HEK293 (cell line): ENCODE data around the gene MELTF.

Experiments
- CTCF ChIA-PET: fragments of 350-600 bp; formaldehyde crosslinking; extraction: SDS; loops from one replicate; lab custom pipeline; 2021; ENCODE audit warnings: antibody characterized with exemption; lab: Yijun Ruan, JAX
- POLR2A ChIA-PET: fragments of 300-600 bp; formaldehyde crosslinking; extraction: SDS; loops from one replicate; lab custom pipeline; 2020; ENCODE audit warnings: antibody characterized with exemption, inconsistent platforms; lab: Yijun Ruan, JAX
- H3K27ac ChIP-seq: fragments of 200-500 bp; sonication (Bioruptor generic); 2 replicates; pipeline ENCODE4 v1.5.1; 2014; ENCODE audit warnings: low read depth, low read length, control low read depth, inconsistent platforms; ENCODE audit errors: extremely low read depth
- H3K36me3 ChIP-seq, 2 experiments: fragments of 200-500 bp in 1 of 2; sonication (Bioruptor generic) in 1 of 2; 1 replicate in 1 of 2; 2 replicates in 1 of 2; pipeline ENCODE4 v1.5.1; 2014 to 2017; ENCODE audit warnings: inconsistent platforms in 2 of 2, low read length in 2 of 2; ENCODE audit not compliant: control insufficient read depth in 2 of 2, insufficient read depth in 1 of 2
- H3K4me1 ChIP-seq: fragments of 200-500 bp; sonication (Bioruptor generic); 2 replicates; pipeline ENCODE4 v1.5.1; 2014; ENCODE audit warnings: mild to moderate bottlenecking, low read length, inconsistent platforms; ENCODE audit not compliant: control insufficient read depth, insufficient read depth
- H3K4me3 ChIP-seq: 2 replicates; pipeline ENCODE4 v1.5.1; 2011; ENCODE audit warnings: low read depth, mild to moderate bottlenecking, control low read depth, low read length, moderate library complexity
- H3K9me3 ChIP-seq: fragments of 200-500 bp; sonication (Bioruptor generic); 2 replicates; pipeline ENCODE4 v1.5.1; 2014; ENCODE audit warnings: low read depth, low read length, inconsistent platforms; ENCODE audit not compliant: control insufficient read depth, insufficient read depth
- GLI2 ChIP-seq: fragments of 450-650 bp; formaldehyde crosslinking; IDR thresholded peaks from 2 replicates; pipeline ENCODE4; 2017; ENCODE audit warnings: missing biosample characterization, missing genetic modification characterization, low read depth, borderline replicate concordance
- IKZF3 ChIP-seq: fragments of 450-650 bp; IDR thresholded peaks from 2 replicates; pipeline ENCODE4 v1.5.0; 2018; ENCODE audit warnings: missing biosample characterization, mild to moderate bottlenecking, missing genetic modification characterization, moderate library complexity
- KLF7 ChIP-seq: fragments of 450-650 bp; formaldehyde crosslinking; IDR thresholded peaks from 2 replicates; pipeline ENCODE4 v1.5.1; 2016; ENCODE audit warnings: missing biosample characterization, missing genetic modification characterization, borderline replicate concordance
- MYNN ChIP-seq: fragments of 450-650 bp; formaldehyde crosslinking; IDR thresholded peaks from 2 replicates; pipeline ENCODE4 v1.5.1; 2016; ENCODE audit warnings: missing biosample characterization, missing genetic modification characterization, borderline replicate concordance
- OVOL3 ChIP-seq: fragments of 450-650 bp; formaldehyde crosslinking; IDR thresholded peaks from 2 replicates; pipeline ENCODE4 v1.5.1; 2016; ENCODE audit warnings: missing biosample characterization, missing genetic modification characterization
- RBAK ChIP-seq: fragments of 450-650 bp; formaldehyde crosslinking; IDR thresholded peaks from 2 replicates; pipeline ENCODE4 v1.5.1; 2016; ENCODE audit warnings: missing biosample characterization, missing genetic modification characterization
- SP2 ChIP-seq: fragments of 450-650 bp; formaldehyde crosslinking; IDR thresholded peaks from 2 replicates; pipeline ENCODE4 v1.5.1; 2016; ENCODE audit warnings: missing biosample characterization, missing genetic modification characterization
- TRIM28 ChIP-seq: IDR thresholded peaks from 2 replicates; pipeline ENCODE4 v1.6.1; 2011; ENCODE audit warnings: low read length, control low read depth, borderline replicate concordance
- ZBTB8A ChIP-seq: fragments of 450-650 bp; formaldehyde crosslinking; IDR thresholded peaks from 2 replicates; pipeline ENCODE4 v1.5.1; 2016; ENCODE audit warnings: missing biosample characterization, missing genetic modification characterization
- ZEB2 ChIP-seq: fragments of 450-650 bp; formaldehyde crosslinking; IDR thresholded peaks from 2 replicates; pipeline ENCODE4 v1.5.1; 2016; ENCODE audit warnings: missing biosample characterization, missing genetic modification characterization
- ZNF121 ChIP-seq: fragments of 450-650 bp; formaldehyde crosslinking; IDR thresholded peaks from 2 replicates; pipeline ENCODE4 v1.5.1; 2016; ENCODE audit warnings: missing biosample characterization, missing genetic modification characterization
- ZNF221 ChIP-seq: fragments of 450-650 bp; formaldehyde crosslinking; IDR thresholded peaks from 2 replicates; pipeline ENCODE4 v1.5.1; 2017; ENCODE audit warnings: missing biosample characterization, missing genetic modification characterization, borderline replicate concordance
- ZNF335 ChIP-seq: fragments of 450-650 bp; formaldehyde crosslinking; conservative IDR thresholded peaks from 2 replicates; pipeline ENCODE4 v1.5.1; 2016; ENCODE audit warnings: missing biosample characterization, missing genetic modification characterization
- ZNF404 ChIP-seq: fragments of 450-650 bp; formaldehyde crosslinking; IDR thresholded peaks from 2 replicates; pipeline ENCODE4 v1.5.1; 2017; ENCODE audit warnings: missing biosample characterization, missing genetic modification characterization
- ZNF423 ChIP-seq: fragments of 450-650 bp; formaldehyde crosslinking; IDR thresholded peaks from 2 replicates; pipeline ENCODE4 v1.5.1; 2016; ENCODE audit warnings: missing biosample characterization, missing genetic modification characterization
- ZNF670 ChIP-seq: fragments of 450-650 bp; formaldehyde crosslinking; IDR thresholded peaks from 2 replicates; pipeline ENCODE4 v1.5.1; 2016; ENCODE audit warnings: missing biosample characterization, missing genetic modification characterization, low read depth
- ZNF707 ChIP-seq: fragments of 450-650 bp; formaldehyde crosslinking; IDR thresholded peaks from 2 replicates; pipeline ENCODE4 v1.5.1; 2016; ENCODE audit warnings: missing biosample characterization, missing genetic modification characterization
- ZNF843 ChIP-seq: fragments of 450-650 bp; formaldehyde crosslinking; IDR thresholded peaks from 2 replicates; pipeline ENCODE4 v1.5.1; 2016; ENCODE audit warnings: missing biosample characterization, missing genetic modification characterization
- TF ChIP-seq, protein P1 (sequence below): fragments of 450-650 bp; formaldehyde crosslinking; IDR thresholded peaks from 2 replicates; pipeline ENCODE4 v1.5.1; 2016; ENCODE audit warnings: missing biosample characterization, missing genetic modification characterization
- TF ChIP-seq, protein P2 (sequence below): fragments of 450-650 bp; formaldehyde crosslinking; IDR thresholded peaks from 2 replicates; pipeline ENCODE4 v1.5.1; 2017; ENCODE audit warnings: missing biosample characterization, missing genetic modification characterization
- TF ChIP-seq, protein P3 (sequence below): IDR thresholded peaks from 2 replicates; pipeline ENCODE4 v1.6.1; 2011; ENCODE audit warnings: mild to moderate bottlenecking, low read depth, low read length, borderline replicate concordance
- TF ChIP-seq, protein P4 (sequence below): fragments of 450-650 bp; IDR thresholded peaks from 2 replicates; pipeline ENCODE4 v1.5.1; 2018; ENCODE audit warnings: missing biosample characterization, mild to moderate bottlenecking, missing genetic modification characterization

Gene MELTF

DNA sequence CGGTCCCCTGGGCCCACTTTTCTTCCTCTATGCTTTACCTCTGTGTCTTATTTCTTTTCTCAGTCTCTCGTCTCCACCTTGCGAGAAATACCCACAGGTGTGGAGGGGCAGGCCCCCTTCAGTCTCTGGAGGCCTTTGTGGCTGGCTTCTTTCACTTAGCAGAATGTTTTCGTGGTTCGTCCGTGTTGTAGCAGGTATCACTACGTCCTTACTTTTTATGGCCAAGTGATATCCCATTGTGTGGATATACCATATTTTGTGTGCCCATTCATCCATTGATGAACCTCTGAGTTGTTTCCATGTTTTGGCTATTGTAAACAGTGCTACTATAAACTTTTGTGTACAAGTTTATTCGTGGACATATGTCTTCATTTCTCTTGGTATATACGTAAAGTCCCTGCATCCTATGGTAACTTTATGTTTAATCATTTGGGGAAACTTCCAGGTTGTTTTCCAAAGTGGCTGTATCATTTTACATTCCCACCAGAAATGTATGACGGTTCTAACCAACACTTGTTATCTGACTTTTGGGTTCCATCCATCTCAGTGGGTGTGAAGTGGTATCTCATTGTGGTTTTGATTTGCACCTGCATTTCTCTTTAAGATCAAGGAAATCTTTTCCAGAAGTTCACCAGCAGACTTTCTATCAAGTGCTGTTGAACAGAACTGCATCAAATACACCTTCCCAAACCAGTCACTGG, 66.5 kb downstream of the MELTF start (continued):
- TF ChIP-seq ZNF423 (tag by site-specific recombination) (no peak), MYNN (tag by site-specific recombination) (no peak), GLI2 (no peak), IKZF3 (no peak)
- TF ChIP-seq, protein P1, sequence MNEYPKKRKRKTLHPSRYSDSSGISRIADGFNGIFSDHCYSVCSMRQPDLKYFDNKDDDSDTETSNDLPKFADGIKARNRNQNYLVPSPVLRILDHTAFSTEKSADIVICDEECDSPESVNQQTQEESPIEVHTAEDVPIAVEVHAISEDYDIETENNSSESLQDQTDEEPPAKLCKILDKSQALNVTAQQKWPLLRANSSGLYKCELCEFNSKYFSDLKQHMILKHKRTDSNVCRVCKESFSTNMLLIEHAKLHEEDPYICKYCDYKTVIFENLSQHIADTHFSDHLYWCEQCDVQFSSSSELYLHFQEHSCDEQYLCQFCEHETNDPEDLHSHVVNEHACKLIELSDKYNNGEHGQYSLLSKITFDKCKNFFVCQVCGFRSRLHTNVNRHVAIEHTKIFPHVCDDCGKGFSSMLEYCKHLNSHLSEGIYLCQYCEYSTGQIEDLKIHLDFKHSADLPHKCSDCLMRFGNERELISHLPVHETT: no peak
- TF ChIP-seq, protein P2, sequence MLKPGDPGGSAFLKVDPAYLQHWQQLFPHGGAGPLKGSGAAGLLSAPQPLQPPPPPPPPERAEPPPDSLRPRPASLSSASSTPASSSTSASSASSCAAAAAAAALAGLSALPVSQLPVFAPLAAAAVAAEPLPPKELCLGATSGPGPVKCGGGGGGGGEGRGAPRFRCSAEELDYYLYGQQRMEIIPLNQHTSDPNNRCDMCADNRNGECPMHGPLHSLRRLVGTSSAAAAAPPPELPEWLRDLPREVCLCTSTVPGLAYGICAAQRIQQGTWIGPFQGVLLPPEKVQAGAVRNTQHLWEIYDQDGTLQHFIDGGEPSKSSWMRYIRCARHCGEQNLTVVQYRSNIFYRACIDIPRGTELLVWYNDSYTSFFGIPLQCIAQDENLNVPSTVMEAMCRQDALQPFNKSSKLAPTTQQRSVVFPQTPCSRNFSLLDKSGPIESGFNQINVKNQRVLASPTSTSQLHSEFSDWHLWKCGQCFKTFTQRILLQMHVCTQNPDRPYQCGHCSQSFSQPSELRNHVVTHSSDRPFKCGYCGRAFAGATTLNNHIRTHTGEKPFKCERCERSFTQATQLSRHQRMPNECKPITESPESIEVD: no peak

DNA sequence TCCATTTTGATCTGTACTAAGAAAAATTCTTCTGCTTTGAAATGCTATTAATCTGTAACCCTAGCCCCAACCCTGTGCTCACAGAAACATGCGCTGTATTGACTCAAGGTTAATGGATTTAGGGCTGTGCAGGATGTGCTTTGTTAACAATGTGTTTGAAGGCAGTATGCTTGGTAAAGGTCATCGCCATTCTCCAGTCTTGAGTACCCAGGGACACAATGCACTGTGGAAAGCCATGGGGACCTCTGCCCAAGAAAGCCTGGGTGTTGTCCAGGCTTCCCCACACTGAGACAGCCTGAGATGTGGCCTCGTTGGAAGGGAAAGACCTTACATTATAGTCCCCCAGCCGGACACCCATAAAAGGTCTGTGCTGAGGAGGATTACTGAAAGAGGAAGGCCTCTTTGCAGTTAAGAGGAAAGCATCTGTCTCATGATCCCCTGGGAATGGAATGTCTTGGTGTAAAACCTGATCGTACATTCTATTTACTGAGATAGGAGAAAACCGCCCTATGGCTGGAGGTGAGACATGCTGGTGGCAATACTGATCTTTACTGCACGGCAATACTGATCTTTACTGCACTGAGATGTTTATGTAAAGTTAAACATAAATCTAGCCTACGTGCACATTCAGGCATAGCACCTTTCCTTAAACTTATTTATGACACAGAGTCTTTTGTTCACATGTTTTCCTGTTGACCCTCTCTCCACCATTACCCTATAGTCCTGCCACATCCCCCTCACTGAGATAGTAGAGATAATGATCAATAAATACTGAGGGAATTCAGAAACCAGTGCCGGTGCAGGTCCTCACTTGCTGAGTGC, 67.3 kb downstream of the MELTF start:
- H3K4me1 ChIP-seq: no peaks in the 10 kb centered on the region
- no peaks in the 10 kb centered on the region for H3K9me3 ChIP-seq
- TF ChIP-seq ZEB2 (tag by site-specific recombination): no peak
- no peak for TF ChIP-seq ZNF335 (tag by site-specific recombination)
- TF ChIP-seq ZNF843 (tag by site-specific recombination): no peak
- TF ChIP-seq KLF7 (tag by site-specific recombination): no peak
- no peak for TF ChIP-seq OVOL3 (tag by site-specific recombination)
- TF ChIP-seq, protein P3, sequence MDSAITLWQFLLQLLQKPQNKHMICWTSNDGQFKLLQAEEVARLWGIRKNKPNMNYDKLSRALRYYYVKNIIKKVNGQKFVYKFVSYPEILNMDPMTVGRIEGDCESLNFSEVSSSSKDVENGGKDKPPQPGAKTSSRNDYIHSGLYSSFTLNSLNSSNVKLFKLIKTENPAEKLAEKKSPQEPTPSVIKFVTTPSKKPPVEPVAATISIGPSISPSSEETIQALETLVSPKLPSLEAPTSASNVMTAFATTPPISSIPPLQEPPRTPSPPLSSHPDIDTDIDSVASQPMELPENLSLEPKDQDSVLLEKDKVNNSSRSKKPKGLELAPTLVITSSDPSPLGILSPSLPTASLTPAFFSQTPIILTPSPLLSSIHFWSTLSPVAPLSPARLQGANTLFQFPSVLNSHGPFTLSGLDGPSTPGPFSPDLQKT: no peak
- TF ChIP-seq SP2: no peak
- TF ChIP-seq TRIM28: no peak
- TF ChIP-seq ZBTB8A (tag by site-specific recombination): no peak
- TF ChIP-seq RBAK (tag by site-specific recombination): no peak
- no peak for TF ChIP-seq ZNF404 (tag by site-specific recombination)
- no peak for TF ChIP-seq ZNF707 (tag by site-specific recombination)
- TF ChIP-seq ZNF221 (tag by site-specific recombination): no peak
- TF ChIP-seq ZNF670 (tag by site-specific recombination): no peak
- H3K4me3 ChIP-seq: no peak overlapping the region
- H3K36me3 ChIP-seq: no peaks in the 10 kb centered on the region
- H3K27ac ChIP-seq: no peak overlapping the region
- ChIA-PET POLR2A (no interaction called here), CTCF (no interaction called here)

DNA sequence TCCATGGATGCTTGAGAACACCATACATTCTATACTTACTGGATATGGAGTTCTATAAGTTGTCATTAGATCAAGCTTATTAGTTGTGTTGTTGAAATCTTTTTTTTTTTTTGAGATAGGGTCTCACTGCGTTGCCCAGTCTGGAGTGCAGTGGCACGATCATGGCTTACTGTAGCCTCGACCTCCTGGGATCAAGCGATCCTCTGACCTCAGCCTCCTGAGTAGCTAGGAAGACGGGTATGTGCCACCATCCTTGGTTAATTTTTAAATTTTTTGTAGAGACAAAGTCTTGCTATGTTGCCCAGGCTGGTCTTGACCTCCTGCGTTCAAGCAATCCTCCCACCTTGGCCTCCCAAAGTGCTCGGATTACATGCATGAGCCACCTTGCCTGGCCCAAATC, 74.8 kb downstream of the MELTF start:
- H3K36me3 ChIP-seq: no peaks in the 10 kb centered on the region
- no peaks in the 10 kb centered on the region for H3K9me3 ChIP-seq
- H3K27ac ChIP-seq: no peak overlapping the region
- H3K4me1 ChIP-seq: no peaks in the 10 kb centered on the region
- CTCF ChIA-PET: no interaction called here
- H3K4me3 ChIP-seq: no peak overlapping the region
- TF ChIP-seq ZNF121 (tag by site-specific recombination): peak; percentile 77
- TF ChIP-seq, protein P4, sequence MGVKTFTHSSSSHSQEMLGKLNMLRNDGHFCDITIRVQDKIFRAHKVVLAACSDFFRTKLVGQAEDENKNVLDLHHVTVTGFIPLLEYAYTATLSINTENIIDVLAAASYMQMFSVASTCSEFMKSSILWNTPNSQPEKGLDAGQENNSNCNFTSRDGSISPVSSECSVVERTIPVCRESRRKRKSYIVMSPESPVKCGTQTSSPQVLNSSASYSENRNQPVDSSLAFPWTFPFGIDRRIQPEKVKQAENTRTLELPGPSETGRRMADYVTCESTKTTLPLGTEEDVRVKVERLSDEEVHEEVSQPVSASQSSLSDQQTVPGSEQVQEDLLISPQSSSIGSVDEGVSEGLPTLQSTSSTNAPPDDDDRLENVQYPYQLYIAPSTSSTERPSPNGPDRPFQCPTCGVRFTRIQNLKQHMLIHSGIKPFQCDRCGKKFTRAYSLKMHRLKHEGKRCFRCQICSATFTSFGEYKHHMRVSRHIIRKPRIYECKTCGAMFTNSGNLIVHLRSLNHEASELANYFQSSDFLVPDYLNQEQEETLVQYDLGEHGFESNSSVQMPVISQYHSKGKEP (tag by site-specific recombination): no peak
- POLR2A ChIA-PET: interaction anchor here (1.1 kb wide), 1 partner anchor 15 kb away, joined by 3 read pairs; no protein-coding TSS in a partner anchor
